Activated CD4-positive, alpha-beta T cell treated with anti-CD3 and anti-CD28 coated beads for 36 hours (primary cell): ENCODE results near the gene FOXJ3. TPM values are rescaled to one million over a fixed set of nuclear protein-coding genes. Genes with fewer than 3 reads are reported as not detected.
A peak's percentile ranks its signal among the peaks of the same experiment; 100 is the strongest.

Source experiments
- ATAC-seq: fragments of 200-7000 bp; cut with Tn5 transposase; one replicate; pipeline ENCODE4 v1.10.0; 2021; ENCODE audit warnings: mild to moderate bottlenecking, moderate library complexity
- CTCF ChIA-PET: fragments of 350-600 bp; sonication (Branson Sonifier 250); formaldehyde crosslinking; loops from one replicate; lab custom pipeline; 2021; ENCODE audit warnings: antibody characterized with exemption; lab: Charles Lee
- POLR2A ChIA-PET: fragments of 350-600 bp; sonication (Branson Sonifier 250); formaldehyde crosslinking; loops from one replicate; lab custom pipeline; 2021; ENCODE audit warnings: antibody characterized with exemption, inconsistent platforms; lab: Charles Lee
- DNase-seq: peaks from one replicate; pipeline ENCODE4 v3.0.0-alpha.2; 2020
- H3K27ac Mint-ChIP-seq: one replicate; pipeline ENCODE4 v1.8.0; 2021; ENCODE audit warnings: mixed read lengths
- H3K27me3 Mint-ChIP-seq: one replicate; pipeline ENCODE4 v1.8.0; 2021; ENCODE audit warnings: mixed read lengths
- H3K36me3 Mint-ChIP-seq: one replicate; pipeline ENCODE4 v1.8.0; 2021; ENCODE audit warnings: low read depth, mixed read lengths
- H3K4me1 Mint-ChIP-seq: one replicate; pipeline ENCODE4 v1.8.0; 2021; ENCODE audit warnings: mixed read lengths
- H3K4me3 Mint-ChIP-seq: one replicate; pipeline ENCODE4 v1.8.0; 2021; ENCODE audit warnings: mild to moderate bottlenecking, moderate library complexity, mixed read lengths
- H3K9me3 Mint-ChIP-seq: one replicate; pipeline ENCODE4 v1.8.0; 2021; ENCODE audit warnings: low read depth, mixed read lengths
- intact Hi-C, 2 experiments: fragments of 100-400 bp; cut with DNase I in 1 of 2; cut with micrococcal nuclease in 1 of 2; formaldehyde crosslinking; loops; one replicate each; pipeline versions ENCODE4 v1.14.2 to v1.15.1; 2022 to 2024; cut with DNase I, micrococcal nuclease
- total RNA-seq, 2 experiments: library from RNA; stranded (reverse); gene quantifications; one replicate each; pipeline ENCODE4 v1.2.3, GENCODE V29; 2021

Gene FOXJ3
- total RNA-seq, 2 experiments from 2014 or later = 44.1 to 54.0 TPM

- ChIA-PET POLR2A (no interaction called here), CTCF (interaction anchor here (0.6 to 1.5 kb wide), 3 partner anchors 21 to 1445 kb away, joined by 3 to 5 read pairs (median 3); no protein-coding TSS in a partner anchor)
- DNase-seq (no peak), ATAC-seq (no peak)
- Mint-ChIP-seq H3K4me3 (no peak overlapping the region), H3K27ac (no peak overlapping the region), H3K4me1 (no peaks in the 10 kb centered on the region), H3K27me3 (peaks cover 8% of the 10 kb centered on the region), H3K9me3 (no peaks in the 10 kb centered on the region), H3K36me3 (no peaks in the 10 kb centered on the region)
- intact Hi-C loops = loop anchor here in 1 of 2 experiments (10.0 kb wide), 1 partner anchor 327 kb away; no protein-coding TSS in a partner anchor
Measured at GRCh38 chr1:42152119-42152518, 182.9 kb downstream of the FOXJ3 start.

- CTCF ChIA-PET = interaction anchor here (1.5 kb wide), 1 partner anchor 190 kb away, joined by 3 read pairs; no protein-coding TSS in a partner anchor
- Mint-ChIP-seq H3K4me1 (no peaks in the 10 kb centered on the region), H3K27me3 (peaks cover 8% of the 10 kb centered on the region), H3K9me3 (no peaks in the 10 kb centered on the region), H3K27ac (no peak overlapping the region), H3K4me3 (no peak overlapping the region), H3K36me3 (no peaks in the 10 kb centered on the region)
- intact Hi-C loops = loop anchor here in 1 of 2 experiments (10.0 kb wide), 1 partner anchor 326 kb away; no protein-coding TSS in a partner anchor
- ATAC-seq (no peak), DNase-seq (no peak)
- POLR2A ChIA-PET = no interaction called here
Measured at GRCh38 chr1:42150651-42151050, 184.4 kb downstream of the FOXJ3 start.

- CTCF ChIA-PET = interaction anchor here (1.0 to 1.9 kb wide), 4 partner anchors 13 to 582 kb away, joined by 4 to 15 read pairs (median 4); no protein-coding TSS in a partner anchor
- no peak overlapping the region for H3K27ac Mint-ChIP-seq
- peaks cover 5% of the 10 kb centered on the region for H3K4me1 Mint-ChIP-seq
- H3K36me3 Mint-ChIP-seq = no peaks in the 10 kb centered on the region
- intact Hi-C loops = loop anchor here in 1 of 2 experiments (10.0 kb wide), 1 partner anchor 427 kb away; no protein-coding TSS in a partner anchor
- DNase-seq (no peak), ATAC-seq (no peak)
- H3K27me3 Mint-ChIP-seq = peaks cover 10% of the 10 kb centered on the region
- no peaks in the 10 kb centered on the region for H3K9me3 Mint-ChIP-seq
- POLR2A ChIA-PET = no interaction called here
- H3K4me3 Mint-ChIP-seq = no peak overlapping the region
Measured at GRCh38 chr1:42148166-42148565, 186.9 kb downstream of the FOXJ3 start.

GRCh38 chr1:42146626-42147320 is 188.3 kb downstream of the FOXJ3 start:
- POLR2A ChIA-PET = no interaction called here
- Mint-ChIP-seq H3K4me3 (no peak overlapping the region), H3K4me1 (peaks cover 7% of the 10 kb centered on the region), H3K9me3 (no peaks in the 10 kb centered on the region), H3K27me3 (peaks cover 14% of the 10 kb centered on the region), H3K36me3 (no peaks in the 10 kb centered on the region), H3K27ac (no peak overlapping the region)
- DNase-seq = peak; percentile 84
- intact Hi-C loops = loop anchor here (1.0 to 10.0 kb wide), 5 partner anchors 26 to 601 kb away; no protein-coding TSS in a partner anchor
- ATAC-seq = peak; percentile 84
- CTCF ChIA-PET = interaction anchor here (0.5 to 1.9 kb wide), 10 partner anchors 9 to 584 kb away, joined by 3 to 15 read pairs (median 4); no protein-coding TSS in a partner anchor

GRCh38 chr1:42145764-42146625 is 189.0 kb downstream of the FOXJ3 start:
- ATAC-seq = no peak
- CTCF ChIA-PET = interaction anchor here (0.5 to 1.9 kb wide), 6 partner anchors 10 to 585 kb away, joined by 3 to 4 read pairs (median 3); no protein-coding TSS in a partner anchor

GRCh38 chr1:42145389-42145716 is 189.7 kb downstream of the FOXJ3 start:
- DNase-seq (no peak), ATAC-seq (no peak)
- no peaks in the 10 kb centered on the region for H3K9me3 Mint-ChIP-seq
- no peaks in the 10 kb centered on the region for H3K36me3 Mint-ChIP-seq
- H3K4me3 Mint-ChIP-seq = no peak overlapping the region
- intact Hi-C loops = loop anchor here in 1 of 2 experiments (10.0 kb wide), 1 partner anchor 429 kb away; no protein-coding TSS in a partner anchor
- H3K4me1 Mint-ChIP-seq = peaks cover 7% of the 10 kb centered on the region
- no peak overlapping the region for H3K27ac Mint-ChIP-seq
- peaks cover 12% of the 10 kb centered on the region for H3K27me3 Mint-ChIP-seq
- CTCF ChIA-PET = no interaction called here
- POLR2A ChIA-PET = no interaction called here

More at GRCh38 chr1:42145764-42146625, 189.0 kb downstream of the FOXJ3 start:
- peaks cover 7% of the 10 kb centered on the region for H3K4me1 Mint-ChIP-seq
- no peak overlapping the region for H3K27ac Mint-ChIP-seq
- H3K36me3 Mint-ChIP-seq = no peaks in the 10 kb centered on the region
- intact Hi-C loops = loop anchor here (2.0 to 10.0 kb wide), 2 partner anchors 27 to 429 kb away; no protein-coding TSS in a partner anchor
- POLR2A ChIA-PET = no interaction called here
- no peaks in the 10 kb centered on the region for H3K9me3 Mint-ChIP-seq
- H3K27me3 Mint-ChIP-seq = peaks cover 14% of the 10 kb centered on the region
- no peak overlapping the region for H3K4me3 Mint-ChIP-seq
- DNase-seq = no peak

- Mint-ChIP-seq H3K4me1 (peaks cover 7% of the 10 kb centered on the region), H3K9me3 (no peaks in the 10 kb centered on the region), H3K4me3 (no peak overlapping the region), H3K27me3 (peaks cover 7% of the 10 kb centered on the region), H3K27ac (no peak overlapping the region), H3K36me3 (no peaks in the 10 kb centered on the region)
- ChIA-PET POLR2A (no interaction called here), CTCF (no interaction called here)
- ATAC-seq = no peak
- intact Hi-C loops = loop anchor here in 1 of 2 experiments (10.0 kb wide), 1 partner anchor 430 kb away; no protein-coding TSS in a partner anchor
- DNase-seq = no peak
Measured at GRCh38 chr1:42144711-42145388, 190.2 kb downstream of the FOXJ3 start.

GRCh38 chr1:42143896-42144710 is 190.9 kb downstream of the FOXJ3 start:
- ChIA-PET POLR2A (no interaction called here), CTCF (interaction anchor here (1.0 kb wide), 1 partner anchor 629 kb away, joined by 3 read pairs; no protein-coding TSS in a partner anchor)
- no peaks in the 10 kb centered on the region for H3K9me3 Mint-ChIP-seq
- no peak overlapping the region for H3K4me3 Mint-ChIP-seq
- H3K27me3 Mint-ChIP-seq = peaks cover 6% of the 10 kb centered on the region
- no peaks in the 10 kb centered on the region for H3K36me3 Mint-ChIP-seq
- no peak for DNase-seq
- no peak for ATAC-seq
- intact Hi-C loops = loop anchor here in 1 of 2 experiments (10.0 kb wide), 1 partner anchor 431 kb away; no protein-coding TSS in a partner anchor
- H3K27ac Mint-ChIP-seq = no peak overlapping the region
- peaks cover 7% of the 10 kb centered on the region for H3K4me1 Mint-ChIP-seq

GRCh38 chr1:42142894-42143675 is 191.9 kb downstream of the FOXJ3 start:
- ChIA-PET CTCF (interaction anchor here (1.0 kb wide), 1 partner anchor 628 kb away, joined by 3 read pairs; no protein-coding TSS in a partner anchor), POLR2A (no interaction called here)
- Mint-ChIP-seq H3K27ac (no peak overlapping the region), H3K36me3 (no peaks in the 10 kb centered on the region), H3K27me3 (peaks cover 6% of the 10 kb centered on the region), H3K4me1 (peaks cover 7% of the 10 kb centered on the region), H3K4me3 (no peak overlapping the region), H3K9me3 (no peaks in the 10 kb centered on the region)
- intact Hi-C loops = loop anchor here in 1 of 2 experiments (10.0 kb wide), 1 partner anchor 432 kb away; no protein-coding TSS in a partner anchor
- ATAC-seq (peak; percentile 53), DNase-seq (no peak)
